NB4 (cell line): ENCODE results near the gene CLASP1.

Experiments
- MAX ChIP-seq: IDR thresholded peaks from 2 replicates; pipeline ENCODE4 v1.6.1; 2011; ENCODE audit warnings: low read depth, low read length
- POLR2A ChIP-seq: IDR thresholded peaks from 2 replicates; pipeline ENCODE4 v1.6.1; 2011; ENCODE audit warnings: mild to moderate bottlenecking; ENCODE audit not compliant: insufficient read length; ENCODE audit errors: extremely low read depth
- TF ChIP-seq, protein P1 (sequence below): IDR thresholded peaks from one replicate; pipeline ENCODE4 v1.5.1; 2012; ENCODE audit warnings: low read depth, low read length

DNA sequence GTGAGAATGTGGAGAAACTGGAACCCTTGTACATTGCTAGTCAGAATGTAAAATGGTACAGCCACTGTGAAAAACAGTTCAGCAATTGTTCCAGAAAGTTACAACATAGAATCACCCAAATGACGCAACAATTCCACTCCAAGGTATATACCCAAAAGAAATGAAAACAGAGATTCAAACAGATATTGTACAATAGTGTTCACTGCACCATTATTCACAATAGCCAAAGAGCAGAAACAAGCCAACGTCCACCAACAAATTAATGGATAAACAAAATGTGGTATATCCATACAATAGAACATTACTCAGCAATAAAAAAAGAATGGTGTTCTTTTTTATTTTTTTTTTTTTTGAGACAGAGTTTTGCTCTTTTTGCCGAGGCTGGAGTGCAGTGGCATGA lies 10.9 kb downstream of the CLASP1 start:
- TF ChIP-seq POLR2A (no peak), MAX (no peak)
- TF ChIP-seq, protein P1, sequence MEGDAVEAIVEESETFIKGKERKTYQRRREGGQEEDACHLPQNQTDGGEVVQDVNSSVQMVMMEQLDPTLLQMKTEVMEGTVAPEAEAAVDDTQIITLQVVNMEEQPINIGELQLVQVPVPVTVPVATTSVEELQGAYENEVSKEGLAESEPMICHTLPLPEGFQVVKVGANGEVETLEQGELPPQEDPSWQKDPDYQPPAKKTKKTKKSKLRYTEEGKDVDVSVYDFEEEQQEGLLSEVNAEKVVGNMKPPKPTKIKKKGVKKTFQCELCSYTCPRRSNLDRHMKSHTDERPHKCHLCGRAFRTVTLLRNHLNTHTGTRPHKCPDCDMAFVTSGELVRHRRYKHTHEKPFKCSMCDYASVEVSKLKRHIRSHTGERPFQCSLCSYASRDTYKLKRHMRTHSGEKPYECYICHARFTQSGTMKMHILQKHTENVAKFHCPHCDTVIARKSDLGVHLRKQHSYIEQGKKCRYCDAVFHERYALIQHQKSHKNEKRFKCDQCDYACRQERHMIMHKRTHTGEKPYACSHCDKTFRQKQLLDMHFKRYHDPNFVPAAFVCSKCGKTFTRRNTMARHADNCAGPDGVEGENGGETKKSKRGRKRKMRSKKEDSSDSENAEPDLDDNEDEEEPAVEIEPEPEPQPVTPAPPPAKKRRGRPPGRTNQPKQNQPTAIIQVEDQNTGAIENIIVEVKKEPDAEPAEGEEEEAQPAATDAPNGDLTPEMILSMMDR, result no peak
